K562 (cell line): Measurements from ENCODE around the gene TTC23L. TPM values are rescaled to one million over a fixed set of nuclear protein-coding genes. Genes with fewer than 3 reads are reported as not detected.
A peak's percentile ranks its signal among the peaks of the same experiment; 100 is the strongest.

ENCODE experiments used
- BCOR ChIP-seq: fragments of 450-650 bp; IDR thresholded peaks from 2 replicates; pipeline ENCODE4 v1.6.1; 2016
- CEBPB ChIP-seq: fragments of 450-650 bp; IDR thresholded peaks from 2 replicates; pipeline ENCODE4 v1.6.1; 2016; ENCODE audit warnings: missing genetic modification characterization, missing compliant biosample characterization
- MCM2 ChIP-seq: fragments of 450-650 bp; IDR thresholded peaks from 2 replicates; pipeline ENCODE4 v1.6.1; 2017; ENCODE audit warnings: low read depth, mild to moderate bottlenecking
- MCM3 ChIP-seq: fragments of 450-650 bp; IDR thresholded peaks from 2 replicates; pipeline ENCODE4 v1.6.1; 2016
- MYC ChIP-seq, 2 experiments: fragments of 250-450 bp in 1 of 2; sonication (Bioruptor Pico) in 1 of 2; IDR thresholded peaks; 2 replicates each; pipeline versions ENCODE4 v1.5.1 to v1.6.1; 2012 to 2021; ENCODE audit warnings: low read depth in 2 of 2, borderline replicate concordance in 1 of 2, improper control_type of control experiment in 1 of 2, low read length in 1 of 2, mild to moderate bottlenecking in 1 of 2, moderate library complexity in 1 of 2
- NRF1 ChIP-seq, 2 experiments: fragments of 450-650 bp; IDR thresholded peaks in 1 of 2; conservative IDR thresholded peaks in 1 of 2; 2 replicates each; pipeline ENCODE4 v1.6.1; 2014; ENCODE audit warnings: mild to moderate bottlenecking in 2 of 2
- POLR2AphosphoS5 ChIP-seq: IDR thresholded peaks from 2 replicates; pipeline ENCODE4 v1.6.1; 2011; ENCODE audit warnings: mild to moderate bottlenecking, low read depth, low read length, moderate library complexity; ENCODE audit not compliant: control insufficient read depth, insufficient read depth
- RAD51 ChIP-seq: fragments of 450-650 bp; IDR thresholded peaks from 2 replicates; pipeline ENCODE4 v1.7.1; 2016; ENCODE audit warnings: low read depth, mild to moderate bottlenecking, borderline replicate concordance
- SRF ChIP-seq, 2 experiments: fragments of 250-450, 450-650 bp in 1 of 2; sonication (Bioruptor Pico) in 1 of 2; sonication (generic) in 1 of 2; formaldehyde crosslinking; IDR thresholded peaks; 2 replicates each; pipeline versions ENCODE4 v1.5.0 to v1.5.1; 2020 to 2022; ENCODE audit warnings: mild to moderate bottlenecking in 1 of 2, missing genetic modification reagents in 1 of 2
- TCF7 ChIP-seq: sonication (generic); IDR thresholded peaks from 2 replicates; pipeline ENCODE4 v1.6.1; 2016; ENCODE audit warnings: antibody characterized with exemption, borderline replicate concordance
- ZFPM2 ChIP-seq: fragments of 250-450 bp; sonication (Bioruptor Pico); IDR thresholded peaks from 2 replicates; pipeline ENCODE4 v1.5.1; 2022; ENCODE audit warnings: mild to moderate bottlenecking
- ZNF134 ChIP-seq: fragments of 250-450 bp; sonication (Bioruptor Pico); conservative IDR thresholded peaks from 2 replicates; pipeline ENCODE4 v1.4.0; 2020
- ZNF165 ChIP-seq: fragments of 250-450 bp; sonication (Bioruptor Pico); IDR thresholded peaks from 2 replicates; pipeline ENCODE4 v1.4.0; 2020; ENCODE audit warnings: borderline replicate concordance
- ZNF561 ChIP-seq: fragments of 450-650 bp; formaldehyde crosslinking; conservative IDR thresholded peaks from 2 replicates; pipeline ENCODE4 v1.4.0; 2020; ENCODE audit warnings: mild to moderate bottlenecking, moderate library complexity
- polyA plus RNA-seq, 8 experiments: library from polyadenylated mRNA; depleted of rRNA in 4 of 8; stranded (reverse) in 5 of 8; unstranded in 3 of 8; fragments of >200 nt; fragmentation: Nextera tagmentation in 2 of 8; fragmentation: Illumina TruSeq in 1 of 8; extraction: Ambion mirVana in 2 of 8; extraction: Trizol in 1 of 8; gene quantifications; 2 replicates each; pipeline versions ENCODE4 v1.2.1 to v1.2.3, GENCODE V29; 2011 to 2014; ENCODE audit warnings: inconsistent platforms in 1 of 8, missing spikeins in 1 of 8
- total RNA-seq, 7 experiments: library from RNA; depleted of rRNA in 6 of 7; stranded (reverse); fragments of >200 nt in 6 of 7; fragmentation: Illumina TruSeq in 2 of 7; extraction: Trizol in 2 of 7; gene quantifications; 2 replicates each; pipeline versions ENCODE4 v1.2.1 to v1.2.3, GENCODE V29; 2011 to 2021; ENCODE audit warnings: low replicate concordance in 1 of 7
- TF ChIP-seq, protein P1 (sequence below): conservative IDR thresholded peaks from 2 replicates; pipeline ENCODE4 v1.6.1; 2011; ENCODE audit warnings: low read depth, mild to moderate bottlenecking, low read length; ENCODE audit not compliant: control insufficient read depth
- TF ChIP-seq, protein P2 (sequence below): fragments of 250-450 bp; sonication (Bioruptor Pico); IDR thresholded peaks from 2 replicates; pipeline ENCODE4 v1.4.0; 2020; ENCODE audit warnings: mild to moderate bottlenecking
- TF ChIP-seq, protein P3 (sequence below): fragments of 200-800 bp; sonication (Bioruptor generic); IDR thresholded peaks from 2 replicates; pipeline ENCODE4 v1.6.1; 2017; ENCODE audit warnings: missing genetic modification characterization, missing compliant biosample characterization
- TF ChIP-seq, protein P4 (sequence below): fragments of 250-450 bp; sonication (Bioruptor Pico); IDR thresholded peaks from 2 replicates; pipeline ENCODE4 v1.4.0; 2020; ENCODE audit warnings: mild to moderate bottlenecking, moderate library complexity

Gene TTC23L
- total and polyA plus RNA-seq, 9 of the 15 experiments (the other 6 are each of a cell fraction or from before 2014, with no cell fraction given), result 0.03 to 0.32 (median 0.14) TPM; not detected in 2

DNA sequence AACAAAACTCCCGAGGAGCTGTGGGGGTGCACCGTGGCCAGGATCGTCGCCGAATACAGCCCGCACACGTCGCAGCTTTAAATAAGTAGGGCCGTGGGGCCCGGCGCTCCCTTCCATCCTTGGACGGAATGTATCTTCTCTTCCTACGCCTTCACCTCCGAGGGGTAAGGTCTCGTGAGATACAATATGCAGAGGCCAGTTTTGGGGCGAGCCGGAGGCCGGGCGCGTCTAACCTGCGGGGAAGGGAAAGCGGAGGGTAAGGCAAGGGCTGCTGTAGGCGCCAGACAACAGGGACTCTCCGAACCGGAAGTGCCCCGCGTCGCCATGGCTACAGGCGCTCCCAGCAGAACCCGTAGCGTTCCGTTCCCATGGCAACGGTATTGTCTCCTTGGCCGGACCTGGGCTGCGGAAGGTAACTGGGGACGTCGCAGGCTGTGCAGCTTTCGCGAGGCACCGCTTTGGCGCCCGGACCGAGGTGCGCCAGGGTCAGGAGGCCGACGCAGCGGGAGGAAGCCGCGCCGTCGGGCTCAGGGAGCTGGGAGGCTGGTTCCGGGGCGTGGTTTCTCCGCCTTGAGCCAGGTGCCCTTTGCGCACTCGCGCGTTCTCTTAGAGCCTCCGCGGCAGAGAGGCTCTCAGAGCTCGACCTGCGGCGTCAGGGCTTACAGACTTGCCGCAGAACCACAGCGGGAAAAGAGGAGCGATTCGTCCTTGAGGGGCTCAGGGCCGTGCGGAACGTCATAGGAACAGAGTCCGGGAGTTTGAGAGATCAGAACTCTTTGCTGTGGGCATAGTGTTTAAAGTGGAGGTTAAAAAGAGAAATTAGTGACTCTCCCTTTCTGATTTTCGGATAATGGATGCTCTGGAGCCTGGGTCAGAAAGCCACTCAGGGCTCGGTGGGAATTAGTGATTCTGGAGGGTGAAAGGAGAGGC lies at the start of gene TTC23L (continued):
- TF ChIP-seq, protein P1, sequence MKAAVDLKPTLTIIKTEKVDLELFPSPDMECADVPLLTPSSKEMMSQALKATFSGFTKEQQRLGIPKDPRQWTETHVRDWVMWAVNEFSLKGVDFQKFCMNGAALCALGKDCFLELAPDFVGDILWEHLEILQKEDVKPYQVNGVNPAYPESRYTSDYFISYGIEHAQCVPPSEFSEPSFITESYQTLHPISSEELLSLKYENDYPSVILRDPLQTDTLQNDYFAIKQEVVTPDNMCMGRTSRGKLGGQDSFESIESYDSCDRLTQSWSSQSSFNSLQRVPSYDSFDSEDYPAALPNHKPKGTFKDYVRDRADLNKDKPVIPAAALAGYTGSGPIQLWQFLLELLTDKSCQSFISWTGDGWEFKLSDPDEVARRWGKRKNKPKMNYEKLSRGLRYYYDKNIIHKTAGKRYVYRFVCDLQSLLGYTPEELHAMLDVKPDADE, result peak; percentile 73
- TF ChIP-seq, protein P2, sequence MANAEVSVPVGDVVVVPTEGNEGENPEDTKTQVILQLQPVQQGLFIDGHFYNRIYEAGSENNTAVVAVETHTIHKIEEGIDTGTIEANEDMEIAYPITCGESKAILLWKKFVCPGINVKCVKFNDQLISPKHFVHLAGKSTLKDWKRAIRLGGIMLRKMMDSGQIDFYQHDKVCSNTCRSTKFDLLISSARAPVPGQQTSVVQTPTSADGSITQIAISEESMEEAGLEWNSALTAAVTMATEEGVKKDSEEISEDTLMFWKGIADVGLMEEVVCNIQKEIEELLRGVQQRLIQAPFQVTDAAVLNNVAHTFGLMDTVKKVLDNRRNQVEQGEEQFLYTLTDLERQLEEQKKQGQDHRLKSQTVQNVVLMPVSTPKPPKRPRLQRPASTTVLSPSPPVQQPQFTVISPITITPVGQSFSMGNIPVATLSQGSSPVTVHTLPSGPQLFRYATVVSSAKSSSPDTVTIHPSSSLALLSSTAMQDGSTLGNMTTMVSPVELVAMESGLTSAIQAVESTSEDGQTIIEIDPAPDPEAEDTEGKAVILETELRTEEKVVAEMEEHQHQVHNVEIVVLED (CRISPR knock-in tag), result 0 out of 2 replicates have a peak, but pooled peaks have one; percentile 11
- TF ChIP-seq RAD51, result no peak
- TF ChIP-seq, protein P3, sequence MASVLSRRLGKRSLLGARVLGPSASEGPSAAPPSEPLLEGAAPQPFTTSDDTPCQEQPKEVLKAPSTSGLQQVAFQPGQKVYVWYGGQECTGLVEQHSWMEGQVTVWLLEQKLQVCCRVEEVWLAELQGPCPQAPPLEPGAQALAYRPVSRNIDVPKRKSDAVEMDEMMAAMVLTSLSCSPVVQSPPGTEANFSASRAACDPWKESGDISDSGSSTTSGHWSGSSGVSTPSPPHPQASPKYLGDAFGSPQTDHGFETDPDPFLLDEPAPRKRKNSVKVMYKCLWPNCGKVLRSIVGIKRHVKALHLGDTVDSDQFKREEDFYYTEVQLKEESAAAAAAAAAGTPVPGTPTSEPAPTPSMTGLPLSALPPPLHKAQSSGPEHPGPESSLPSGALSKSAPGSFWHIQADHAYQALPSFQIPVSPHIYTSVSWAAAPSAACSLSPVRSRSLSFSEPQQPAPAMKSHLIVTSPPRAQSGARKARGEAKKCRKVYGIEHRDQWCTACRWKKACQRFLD (CRISPR knock-in tag), result peak; percentile 31; the same call in 1 of the 2 replicates
- peak in 1 of 2 experiments; percentile 53; a peak in 1 of 4 replicates for TF ChIP-seq SRF (CRISPR knock-in tag; IDR thresholded peaks at IDR 0.05)
- peak; percentile 50; the same call in 1 of the 2 replicates for TF ChIP-seq POLR2AphosphoS5
- no peak for TF ChIP-seq MCM3
- TF ChIP-seq, protein P4, sequence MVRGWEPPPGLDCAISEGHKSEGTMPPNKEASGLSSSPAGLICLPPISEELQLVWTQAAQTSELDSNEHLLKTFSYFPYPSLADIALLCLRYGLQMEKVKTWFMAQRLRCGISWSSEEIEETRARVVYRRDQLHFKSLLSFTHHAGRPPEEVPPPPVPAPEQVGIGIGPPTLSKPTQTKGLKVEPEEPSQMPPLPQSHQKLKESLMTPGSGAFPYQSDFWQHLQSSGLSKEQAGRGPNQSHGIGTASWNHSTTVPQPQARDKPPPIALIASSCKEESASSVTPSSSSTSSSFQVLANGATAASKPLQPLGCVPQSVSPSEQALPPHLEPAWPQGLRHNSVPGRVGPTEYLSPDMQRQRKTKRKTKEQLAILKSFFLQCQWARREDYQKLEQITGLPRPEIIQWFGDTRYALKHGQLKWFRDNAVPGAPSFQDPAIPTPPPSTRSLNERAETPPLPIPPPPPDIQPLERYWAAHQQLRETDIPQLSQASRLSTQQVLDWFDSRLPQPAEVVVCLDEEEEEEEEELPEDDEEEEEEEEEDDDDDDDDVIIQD (CRISPR knock-in tag), result no peak
- no peak for TF ChIP-seq MYC (IDR thresholded peaks at IDR 0.05; ENCODE audit: low read depth, low read length)
- no peak for TF ChIP-seq MYC (CRISPR knock-in tag; IDR thresholded peaks at IDR 0.05; ENCODE audit: borderline replicate concordance, low read depth)
- TF ChIP-seq ZNF134 (CRISPR knock-in tag), result no peak
- TF ChIP-seq BCOR, result no peak
- TF ChIP-seq ZNF165, result no peak
- TF ChIP-seq TCF7, result 0 out of 2 replicates have a peak, but pooled peaks have one; percentile 61
- peak; percentile 86 to 89 for TF ChIP-seq NRF1 (conservative IDR thresholded peaks at IDR 0.05 in 1 of 2, IDR thresholded peaks at IDR 0.05 in 1 of 2)
- TF ChIP-seq MCM2, result no peak
- 0 out of 2 replicates have a peak, but pooled peaks have one; percentile 2 for TF ChIP-seq ZNF561 (CRISPR knock-in tag)
- TF ChIP-seq ZFPM2 (CRISPR knock-in tag), result no peak
- no peak for TF ChIP-seq CEBPB (tag)
